ENCODE data around the gene KDM4D.

DNA sequence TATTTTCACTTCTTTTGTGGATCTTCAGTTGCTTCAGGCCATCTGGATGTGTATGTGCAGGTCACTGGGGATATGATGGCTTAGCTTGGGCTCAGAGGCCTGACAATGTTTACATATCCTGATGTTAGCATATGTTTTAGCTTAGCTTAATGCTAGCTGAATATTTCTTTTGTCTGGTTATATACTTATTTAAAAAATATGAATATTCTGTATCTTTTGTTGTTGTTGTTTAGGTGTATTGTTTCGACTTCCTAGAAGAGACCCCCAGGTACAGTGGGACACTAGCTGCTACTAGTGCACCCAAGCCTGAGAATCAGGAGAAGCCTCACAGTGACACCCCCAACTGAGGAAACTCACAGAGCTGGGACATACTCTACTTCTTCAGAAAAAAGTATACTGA lies 51.4 kb downstream of the KDM4D start, which contains the start of gene KDM4E:
- TF ChIP-seq CTCF (IDR thresholded peaks at IDR 0.05; ENCODE audit: insufficient read depth, low read length, poor library complexity, severe bottlenecking) (no peak), EZH2phosphoT487 (conservative IDR thresholded peaks at IDR 0.05; ENCODE audit: low read length) (no peak)

All from SU-DHL-6 (cell line).